Neuron (in vitro differentiated cells): ENCODE measurements around the gene NDUFS6.

Experiments
- H2AFZ ChIP-seq: one replicate; pipeline ENCODE4 v1.6.1; 2013; ENCODE audit warnings: low read depth, mild to moderate bottlenecking, inconsistent platforms, low read length, moderate library complexity
- H3K27me3 ChIP-seq: one replicate; pipeline ENCODE4 v1.6.1; 2013; ENCODE audit warnings: low read length; ENCODE audit not compliant: insufficient read depth
- H3K36me3 ChIP-seq: one replicate; pipeline ENCODE4 v1.6.1; 2013; ENCODE audit warnings: low read length; ENCODE audit not compliant: insufficient read depth
- H3K4me1 ChIP-seq: one replicate; pipeline ENCODE4 v1.6.1; 2013; ENCODE audit warnings: low read length; ENCODE audit not compliant: insufficient read depth
- H3K4me3 ChIP-seq: 2 replicates; pipeline ENCODE4 v1.5.1; 2013; ENCODE audit warnings: mild to moderate bottlenecking, low read length, moderate library complexity
- H3K9me3 ChIP-seq: one replicate; pipeline ENCODE4 v1.6.1; 2013; ENCODE audit warnings: low read length

NDUFS6 gene

GRCh38 chr5:1824109-1824821, 23.1 kb downstream of the NDUFS6 start:
- peaks cover 54% of the 10 kb centered on the region for H3K36me3 ChIP-seq
- H3K4me3 ChIP-seq: no peak overlapping the region
- H2AFZ ChIP-seq: no peak overlapping the region
- no peaks in the 10 kb centered on the region for H3K27me3 ChIP-seq
- H3K4me1 ChIP-seq: no peaks in the 10 kb centered on the region
- peaks cover 8% of the 10 kb centered on the region for H3K9me3 ChIP-seq

DNA sequence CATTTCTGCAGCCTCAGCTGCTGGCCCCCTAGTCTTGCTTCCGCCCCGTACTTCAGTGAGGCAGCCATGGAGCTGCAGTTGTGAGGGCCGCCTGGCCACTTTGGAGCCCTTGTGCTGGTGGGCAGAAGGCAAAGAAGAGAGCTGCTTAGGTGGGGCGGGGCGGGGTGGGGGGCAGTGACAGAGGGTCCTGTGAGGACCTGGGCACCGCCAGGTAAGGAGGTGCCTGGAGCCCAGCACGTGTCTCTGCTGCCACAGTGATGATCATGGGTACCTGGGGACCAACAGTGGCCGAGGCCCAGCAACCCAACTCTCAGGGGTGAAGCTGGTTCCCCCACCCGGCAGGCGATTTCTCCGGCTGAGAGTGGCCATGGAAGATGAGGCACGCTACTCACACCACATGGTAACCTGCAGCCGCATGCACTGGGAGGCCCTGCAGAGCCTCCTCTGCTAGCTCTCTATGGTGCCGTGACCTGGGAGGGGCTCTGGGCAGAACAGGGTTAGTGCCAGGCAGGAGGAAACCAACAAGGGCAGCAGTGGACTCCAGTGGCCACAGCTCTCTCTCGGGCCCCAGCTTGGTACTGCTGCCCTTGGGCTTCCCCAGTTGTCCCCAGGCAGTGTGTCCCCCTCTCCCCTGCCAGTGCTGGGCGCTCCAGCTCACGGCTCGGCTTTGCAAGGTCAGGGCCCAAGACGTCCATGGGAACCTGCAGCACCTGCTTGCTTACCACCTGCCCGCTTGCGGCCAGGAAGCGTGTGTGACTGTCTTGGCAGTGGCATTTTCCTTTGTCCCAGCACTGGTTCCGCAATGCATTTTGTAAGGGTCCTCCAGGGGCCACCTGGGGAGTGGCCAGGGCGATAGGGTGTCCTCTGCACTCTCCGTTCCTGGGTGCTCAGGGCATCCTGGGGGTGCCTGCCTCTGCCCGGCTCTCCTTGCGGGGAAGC, 24.0 kb downstream of the NDUFS6 start:
- H3K4me3 ChIP-seq: no peak overlapping the region
- no peaks in the 10 kb centered on the region for H3K27me3 ChIP-seq
- no peak overlapping the region for H2AFZ ChIP-seq
- H3K36me3 ChIP-seq: peaks cover 45% of the 10 kb centered on the region
- peaks cover 6% of the 10 kb centered on the region for H3K9me3 ChIP-seq
- no peaks in the 10 kb centered on the region for H3K4me1 ChIP-seq

DNA sequence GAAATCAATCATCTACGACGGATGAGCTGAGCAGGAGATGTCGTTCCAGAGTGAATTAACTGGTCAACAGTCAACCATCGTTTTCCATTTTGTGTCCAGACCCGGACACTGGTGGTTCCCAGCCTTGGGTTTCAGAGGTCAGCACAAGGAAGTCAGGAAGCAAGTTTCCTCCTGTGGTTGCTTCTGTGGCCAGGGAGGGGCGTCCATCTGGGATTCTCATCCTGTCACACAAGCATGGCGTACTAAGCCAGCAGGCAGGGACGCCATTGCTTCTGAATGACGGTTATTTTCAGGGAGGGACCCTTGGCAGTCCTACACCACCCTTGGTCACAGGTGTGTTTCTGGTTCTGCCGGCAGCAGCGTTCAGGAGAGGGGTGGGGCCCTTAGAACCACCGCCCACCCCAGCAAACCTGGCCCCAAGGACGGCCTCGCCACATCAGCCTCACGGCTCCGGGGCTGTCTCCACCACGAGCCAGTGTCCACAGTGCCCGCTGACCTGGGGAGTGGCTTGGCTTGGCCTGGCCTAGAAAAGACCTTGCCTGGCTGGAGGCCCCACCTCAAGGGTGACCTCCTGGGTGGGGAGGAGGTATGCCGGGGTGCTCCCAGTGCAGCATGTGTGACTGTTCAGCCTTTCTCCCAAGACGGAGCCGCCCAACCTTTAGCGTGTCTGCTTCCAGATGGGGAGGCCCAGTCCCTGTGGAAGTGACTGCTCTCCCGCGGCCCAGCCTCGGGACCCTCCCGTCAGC, 25.2 kb downstream of the NDUFS6 start:
- H2AFZ ChIP-seq: no peak overlapping the region
- peaks cover 33% of the 10 kb centered on the region for H3K36me3 ChIP-seq
- no peak overlapping the region for H3K4me3 ChIP-seq
- peaks cover 5% of the 10 kb centered on the region for H3K9me3 ChIP-seq
- H3K27me3 ChIP-seq: no peaks in the 10 kb centered on the region
- H3K4me1 ChIP-seq: no peaks in the 10 kb centered on the region

GRCh38 chr5:1827025-1827885, 26.0 kb downstream of the NDUFS6 start:
- Histone ChIP-seq H3K4me1 (no peaks in the 10 kb centered on the region), H2AFZ (no peak overlapping the region), H3K9me3 (no peaks in the 10 kb centered on the region), H3K27me3 (no peaks in the 10 kb centered on the region), H3K4me3 (no peak overlapping the region), H3K36me3 (peaks cover 25% of the 10 kb centered on the region)

GRCh38 chr5:1827886-1828397, 26.7 kb downstream of the NDUFS6 start:
- peaks cover 22% of the 10 kb centered on the region for H3K36me3 ChIP-seq
- H3K4me3 ChIP-seq: no peak overlapping the region
- no peaks in the 10 kb centered on the region for H3K27me3 ChIP-seq
- no peaks in the 10 kb centered on the region for H3K9me3 ChIP-seq
- H3K4me1 ChIP-seq: no peaks in the 10 kb centered on the region
- H2AFZ ChIP-seq: no peak overlapping the region

DNA sequence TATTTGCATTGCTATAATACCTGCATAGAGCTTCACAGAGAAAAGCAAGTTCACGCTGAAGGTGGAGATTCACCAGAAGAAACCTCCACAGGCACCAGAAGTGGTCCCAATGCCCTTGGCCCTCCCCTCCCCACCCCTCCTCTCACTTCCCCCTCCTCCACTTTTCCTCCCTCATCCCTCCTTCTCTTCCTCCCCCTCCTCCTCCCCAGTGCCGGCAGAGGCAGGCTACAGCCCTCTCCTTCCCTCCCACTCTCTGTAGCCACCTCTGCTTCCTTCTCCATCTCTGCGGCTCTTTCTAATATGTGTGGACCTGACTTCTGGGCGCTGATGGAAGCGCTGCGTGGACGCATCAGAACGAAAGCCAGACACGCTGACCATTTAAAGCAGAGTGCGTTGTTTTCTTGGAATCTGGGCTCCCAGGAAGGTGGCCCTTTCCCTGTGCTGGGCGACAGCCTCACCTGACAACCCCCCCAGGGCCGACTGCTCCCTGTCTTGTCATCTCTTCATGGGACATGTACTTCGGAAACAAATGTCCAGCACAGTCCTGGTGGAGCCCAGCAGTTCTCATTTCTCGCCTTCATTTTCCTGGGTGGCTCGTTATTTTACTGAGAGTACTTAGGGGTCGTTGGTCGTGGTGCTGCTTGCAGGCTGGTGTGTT, 29.5 kb downstream of the NDUFS6 start:
- H3K9me3 ChIP-seq: no peaks in the 10 kb centered on the region
- H3K27me3 ChIP-seq: no peaks in the 10 kb centered on the region
- H3K4me1 ChIP-seq: peaks cover 5% of the 10 kb centered on the region
- no peak overlapping the region for H3K4me3 ChIP-seq
- H2AFZ ChIP-seq: no peak overlapping the region
- peaks cover 8% of the 10 kb centered on the region for H3K36me3 ChIP-seq

DNA sequence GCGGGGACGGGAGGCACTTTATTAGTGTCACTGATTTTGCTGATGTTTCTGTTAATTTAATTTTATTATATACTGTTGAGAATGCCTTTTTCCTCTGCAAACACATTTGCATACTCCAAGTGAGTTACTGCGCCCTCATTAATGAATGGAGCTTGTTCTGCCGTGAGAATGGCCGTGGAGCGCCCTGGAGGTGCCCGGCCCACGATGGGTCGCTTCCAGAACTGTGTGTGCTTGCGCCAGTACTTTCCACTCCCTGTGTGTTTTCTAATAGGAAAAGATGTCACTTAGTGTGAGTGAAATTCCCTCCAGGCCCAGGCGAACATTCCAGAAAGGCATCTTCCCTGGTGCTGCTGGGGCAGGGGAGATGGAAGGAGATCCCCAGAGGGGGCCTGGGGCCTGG, 30.1 kb downstream of the NDUFS6 start:
- Histone ChIP-seq H3K9me3 (no peaks in the 10 kb centered on the region), H3K27me3 (no peaks in the 10 kb centered on the region), H2AFZ (no peak overlapping the region), H3K36me3 (peaks cover 5% of the 10 kb centered on the region), H3K4me1 (peaks cover 5% of the 10 kb centered on the region), H3K4me3 (no peak overlapping the region)

DNA sequence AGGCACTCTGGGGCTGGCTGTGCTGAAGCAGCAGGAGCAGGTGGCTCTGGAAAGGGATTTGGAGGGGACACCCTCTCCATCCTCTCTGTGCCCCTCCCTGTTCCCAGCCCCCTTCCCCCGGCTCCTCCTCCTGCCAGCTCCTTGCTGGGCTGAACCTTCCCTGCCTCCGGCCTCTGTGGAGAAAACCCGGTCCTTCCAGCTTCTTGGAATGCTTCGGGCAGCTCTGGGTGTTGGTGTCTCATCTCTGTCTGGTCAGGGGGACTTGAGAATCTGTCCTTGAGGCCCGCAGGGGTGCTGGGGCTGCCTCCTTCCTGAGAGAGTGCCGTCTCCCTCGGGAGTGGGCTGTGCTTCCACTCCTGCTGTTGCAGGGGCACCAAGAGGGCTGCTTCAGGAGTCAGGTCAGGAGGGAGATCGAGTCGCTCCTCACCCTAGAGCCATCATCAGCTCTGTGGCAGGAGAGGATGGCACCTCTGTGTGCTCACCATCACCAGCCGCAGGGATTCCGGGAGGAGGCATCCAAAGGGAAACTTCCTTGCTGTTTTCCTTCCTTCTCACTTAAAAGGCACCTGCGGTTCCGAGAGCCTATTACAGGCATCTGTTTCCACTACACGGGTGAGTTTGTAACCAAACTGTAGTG, 30.6 kb downstream of the NDUFS6 start:
- Histone ChIP-seq H3K9me3 (no peaks in the 10 kb centered on the region), H3K27me3 (no peaks in the 10 kb centered on the region), H3K36me3 (peaks cover 3% of the 10 kb centered on the region), H3K4me3 (no peak overlapping the region), H3K4me1 (peaks cover 5% of the 10 kb centered on the region), H2AFZ (no peak overlapping the region)

- Histone ChIP-seq H2AFZ (no peak overlapping the region), H3K4me3 (no peak overlapping the region), H3K4me1 (peaks cover 5% of the 10 kb centered on the region), H3K36me3 (peaks cover 3% of the 10 kb centered on the region), H3K9me3 (no peaks in the 10 kb centered on the region), H3K27me3 (no peaks in the 10 kb centered on the region)
Observed at GRCh38 chr5:1832511-1833250, 31.5 kb downstream of the NDUFS6 start.

DNA sequence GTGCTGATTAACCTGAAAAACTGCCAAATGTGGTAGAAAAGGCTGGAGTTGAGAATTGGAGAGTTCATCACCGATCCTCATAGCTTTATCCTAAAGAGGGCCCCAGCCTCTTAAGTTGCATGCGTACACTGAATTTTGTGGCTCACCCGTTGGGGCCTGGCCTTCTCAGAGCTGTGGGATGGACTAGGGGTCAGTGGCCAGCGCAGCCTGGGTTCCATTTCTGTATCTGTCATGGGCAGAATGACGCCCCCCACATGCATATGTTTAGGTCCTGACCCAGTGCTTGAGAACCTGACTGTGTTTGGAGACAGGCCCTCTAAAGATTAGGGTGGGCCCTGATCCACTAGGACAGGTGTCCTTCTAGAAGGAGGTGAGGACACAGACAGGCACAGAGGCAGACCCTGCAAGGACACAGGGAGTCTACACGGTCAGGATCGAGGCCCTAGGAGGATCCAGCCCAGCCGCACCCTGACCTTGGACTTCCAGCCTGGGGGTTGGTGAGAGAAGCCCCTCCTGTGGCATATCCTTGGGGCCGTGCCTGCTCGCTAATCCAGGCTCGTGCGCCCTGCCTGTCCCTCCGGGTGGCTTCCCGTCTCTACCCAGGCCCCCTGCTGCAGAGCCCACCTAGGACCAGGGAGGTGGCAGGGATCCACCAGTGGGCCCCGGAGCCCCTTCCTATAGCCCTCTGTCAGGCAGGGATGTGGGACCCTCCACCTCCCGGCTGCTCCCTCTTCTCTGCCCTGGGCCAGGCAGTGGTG, 32.2 kb downstream of the NDUFS6 start:
- Histone ChIP-seq H3K4me1 (peaks cover 5% of the 10 kb centered on the region), H3K36me3 (peaks cover 2% of the 10 kb centered on the region), H3K9me3 (no peaks in the 10 kb centered on the region), H3K4me3 (no peak overlapping the region), H3K27me3 (no peaks in the 10 kb centered on the region), H2AFZ (no peak overlapping the region)
